ENCODE measurements around the gene HS3ST3A1. TPM values are rescaled to one million over a fixed set of nuclear protein-coding genes. Genes with fewer than 3 reads are reported as not detected.
"Not testable (repeated sequence)": the region's sequence is repeated elsewhere in the genome, so short reads cannot be mapped to it uniquely, and the experiment has no call there.

HS3ST3A1 gene
- total RNA-seq, 2 experiments from 2014 or later = 0.22 to 1.2 TPM

- POLR2A ChIA-PET = no interaction called here
- no peaks in the 10 kb centered on the region for H3K4me1 ChIP-seq (ENCODE audit: insufficient read depth, low read length)
- Mint-ChIP-seq H3K4me3 (no peak overlapping the region), H3K9me3 (peaks cover 3% of the 10 kb centered on the region), H3K27ac (no peak overlapping the region), H3K4me1 (ENCODE audit: low read depth) (no peaks in the 10 kb centered on the region), H3K27me3 (peaks cover 38% of the 10 kb centered on the region), H3K36me3 (ENCODE audit: low read depth) (no peaks in the 10 kb centered on the region)
- no peak for TF ChIP-seq CTCF (IDR thresholded peaks at IDR 0.05)
- intact Hi-C loops (cut with DNase I, micrococcal nuclease) = no loop called here
- no peak overlapping the region for H3K27ac ChIP-seq (ENCODE audit: low read depth in 1 of 2, low read length in 2 of 2)
- H3K9me3 ChIP-seq (ENCODE audit: control insufficient read depth in 1 of 2, insufficient read depth in 1 of 2, low read length in 2 of 2) = peaks cover 0 to 9% of the 10 kb centered on the region in 2 experiments
- H3K36me3 ChIP-seq (ENCODE audit: insufficient read depth, low read length) = no peaks in the 10 kb centered on the region
- peaks cover 0 to 3% of the 10 kb centered on the region in 2 experiments for H3K27me3 ChIP-seq (ENCODE audit: control insufficient read depth in 1 of 2, insufficient read depth in 2 of 2, low read length in 2 of 2)
- DNase-seq (no peak), ATAC-seq (ENCODE audit: poor library complexity) (no peak)
- CTCF ChIA-PET = no interaction called here
- no peak overlapping the region for H3K4me3 ChIP-seq (ENCODE audit: low read length)
Observed at GRCh38 chr17:13550291-13550690, 51.4 kb downstream of the HS3ST3A1 start.

- intact Hi-C loops (cut with DNase I, micrococcal nuclease); DNase-seq; ATAC-seq (ENCODE audit: poor library complexity); H3K4me1 Mint-ChIP-seq (ENCODE audit: low read depth); CTCF ChIA-PET; H3K27me3 ChIP-seq (ENCODE audit: control insufficient read depth in 1 of 2, insufficient read depth in 2 of 2, low read length in 2 of 2); POLR2A ChIA-PET; H3K9me3 Mint-ChIP-seq; H3K36me3 Mint-ChIP-seq (ENCODE audit: low read depth); H3K9me3 ChIP-seq (ENCODE audit: control insufficient read depth in 1 of 2, insufficient read depth in 1 of 2, low read length in 2 of 2); H3K27ac Mint-ChIP-seq; H3K4me3 ChIP-seq (ENCODE audit: low read length); H3K4me3 Mint-ChIP-seq; H3K4me1 ChIP-seq (ENCODE audit: insufficient read depth, low read length); H3K36me3 ChIP-seq (ENCODE audit: insufficient read depth, low read length); H3K27ac ChIP-seq (ENCODE audit: low read depth in 1 of 2, low read length in 2 of 2): not testable (repeated sequence)
- peaks cover 38% of the 10 kb centered on the region for H3K27me3 Mint-ChIP-seq
Observed at GRCh38 chr17:13548576-13548975, 53.2 kb downstream of the HS3ST3A1 start.

- peaks cover 0 to 3% of the 10 kb centered on the region in 2 experiments for H3K27me3 ChIP-seq (ENCODE audit: control insufficient read depth in 1 of 2, insufficient read depth in 2 of 2, low read length in 2 of 2)
- ChIA-PET CTCF (no interaction called here), POLR2A (no interaction called here)
- no peaks in the 10 kb centered on the region for H3K4me1 ChIP-seq (ENCODE audit: insufficient read depth, low read length)
- DNase-seq (no peak), ATAC-seq (ENCODE audit: poor library complexity) (no peak)
- Mint-ChIP-seq H3K9me3 (peaks cover 3% of the 10 kb centered on the region), H3K27ac (no peak overlapping the region), H3K27me3 (peaks cover 44% of the 10 kb centered on the region), H3K36me3 (ENCODE audit: low read depth) (no peaks in the 10 kb centered on the region), H3K4me3 (no peak overlapping the region), H3K4me1 (ENCODE audit: low read depth) (no peaks in the 10 kb centered on the region)
- no peak overlapping the region for H3K27ac ChIP-seq (ENCODE audit: low read depth in 1 of 2, low read length in 2 of 2)
- no peaks in the 10 kb centered on the region for H3K36me3 ChIP-seq (ENCODE audit: insufficient read depth, low read length)
- no peak for TF ChIP-seq CTCF (IDR thresholded peaks at IDR 0.05)
- intact Hi-C loops (cut with DNase I, micrococcal nuclease) = no loop called here
- no peak overlapping the region for H3K4me3 ChIP-seq (ENCODE audit: low read length)
- H3K9me3 ChIP-seq (ENCODE audit: control insufficient read depth in 1 of 2, insufficient read depth in 1 of 2, low read length in 2 of 2) = peaks cover 0 to 12% of the 10 kb centered on the region in 2 experiments
Observed at GRCh38 chr17:13546851-13547250, 54.9 kb downstream of the HS3ST3A1 start.

GRCh38 chr17:13545941-13546340, 55.8 kb downstream of the HS3ST3A1 start:
- no peak overlapping the region for H3K27ac ChIP-seq (ENCODE audit: low read depth in 1 of 2, low read length in 2 of 2)
- intact Hi-C loops (cut with DNase I, micrococcal nuclease) = no loop called here
- Mint-ChIP-seq H3K27ac (no peak overlapping the region), H3K4me1 (ENCODE audit: low read depth) (no peaks in the 10 kb centered on the region), H3K4me3 (no peak overlapping the region), H3K9me3 (peaks cover 3% of the 10 kb centered on the region), H3K36me3 (ENCODE audit: low read depth) (no peaks in the 10 kb centered on the region), H3K27me3 (peaks cover 45% of the 10 kb centered on the region)
- DNase-seq (no peak), ATAC-seq (ENCODE audit: poor library complexity) (no peak)
- no peaks in the 10 kb centered on the region for H3K36me3 ChIP-seq (ENCODE audit: insufficient read depth, low read length)
- H3K4me1 ChIP-seq (ENCODE audit: insufficient read depth, low read length) = no peaks in the 10 kb centered on the region
- ChIA-PET POLR2A (no interaction called here), CTCF (no interaction called here)
- H3K27me3 ChIP-seq (ENCODE audit: control insufficient read depth in 1 of 2, insufficient read depth in 2 of 2, low read length in 2 of 2) = peaks cover 0 to 3% of the 10 kb centered on the region in 2 experiments
- H3K4me3 ChIP-seq (ENCODE audit: low read length) = no peak overlapping the region
- no peak for TF ChIP-seq CTCF (IDR thresholded peaks at IDR 0.05)
- peaks cover 0 to 12% of the 10 kb centered on the region in 2 experiments for H3K9me3 ChIP-seq (ENCODE audit: control insufficient read depth in 1 of 2, insufficient read depth in 1 of 2, low read length in 2 of 2)
